ENCODE results near the gene HELQ.
"Not testable (repeated sequence)": the region's sequence is repeated elsewhere in the genome, so short reads cannot be mapped to it uniquely, and the experiment has no call there.

HELQ gene

DNA sequence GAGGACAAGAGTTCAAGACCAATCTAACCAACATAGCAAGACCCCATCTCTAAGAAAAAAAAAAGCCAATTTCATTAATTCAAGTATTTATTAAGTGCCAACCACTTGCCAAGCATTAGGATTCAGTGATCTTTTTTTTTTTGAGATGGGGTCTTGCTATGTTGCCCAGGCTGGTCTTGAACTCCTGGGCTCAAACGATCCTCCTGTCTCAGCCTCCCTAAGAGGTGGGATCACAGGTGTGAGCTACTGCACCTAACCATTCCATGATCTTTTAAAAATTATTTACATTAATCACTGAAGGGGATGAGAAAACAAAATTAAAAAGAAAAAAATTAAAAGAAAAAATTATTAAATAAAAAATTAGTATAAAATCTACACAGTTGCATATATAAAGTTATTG, 24.4 kb downstream of the HELQ start:
- no peak for DNase-seq

DNA sequence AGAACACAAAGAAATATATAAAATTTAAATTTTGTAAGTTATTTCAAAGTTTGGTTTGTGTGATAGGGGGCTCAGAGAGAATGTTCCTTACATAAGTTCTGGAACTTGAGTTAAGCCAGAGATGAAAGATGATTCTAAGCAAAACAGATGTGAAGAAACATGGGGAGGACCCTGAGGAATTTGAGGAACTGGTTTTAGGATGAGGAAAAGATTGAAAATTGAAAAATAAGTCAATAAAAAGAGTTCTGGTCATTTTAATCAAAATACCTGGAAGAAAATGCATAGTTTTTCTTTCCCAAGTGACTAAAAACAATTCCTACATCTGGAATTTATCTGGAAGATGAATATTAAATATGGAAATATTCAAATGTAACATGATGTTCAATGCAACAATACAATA, 37.4 kb downstream of the HELQ start:
- no peak for DNase-seq

GRCh38 chr4:83417566-83417965, 38.1 kb downstream of the HELQ start:
- no peak for DNase-seq

GRCh38 chr4:83413676-83414075, 41.9 kb downstream of the HELQ start:
- no peak for DNase-seq

- no peak for DNase-seq
These were observed 46.7 kb downstream of the HELQ start for GRCh38 chr4:83408908-83409307.

GRCh38 chr4:83405844-83406816, 49.5 kb downstream of the HELQ start:
- no peak for DNase-seq

- DNase-seq: not testable (repeated sequence)
These were observed 57.5 kb downstream of the HELQ start for GRCh38 chr4:83398158-83398557.

DNA sequence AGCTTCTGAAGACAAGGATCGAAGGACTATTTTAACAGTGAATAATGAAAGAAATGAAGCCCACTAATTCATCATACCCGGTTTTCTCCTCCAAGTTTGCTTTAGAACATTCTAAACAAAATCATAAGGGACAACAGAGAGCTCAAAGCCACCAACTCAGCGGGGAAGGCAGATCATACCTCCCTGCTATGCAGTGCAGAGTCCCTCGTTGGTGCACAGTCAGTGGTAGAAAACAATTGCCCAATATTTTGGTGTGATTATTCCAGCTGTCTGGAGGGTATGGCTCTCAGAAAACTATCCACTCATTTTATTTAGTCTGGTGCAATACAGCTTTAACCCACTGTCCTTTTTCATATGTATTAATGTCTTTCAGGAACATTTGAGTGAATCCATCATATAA, 61.7 kb downstream of the HELQ start:
- no peak for DNase-seq

GRCh38 chr4:83392562-83392961, 63.1 kb downstream of the HELQ start:
- DNase-seq: no peak

DNA sequence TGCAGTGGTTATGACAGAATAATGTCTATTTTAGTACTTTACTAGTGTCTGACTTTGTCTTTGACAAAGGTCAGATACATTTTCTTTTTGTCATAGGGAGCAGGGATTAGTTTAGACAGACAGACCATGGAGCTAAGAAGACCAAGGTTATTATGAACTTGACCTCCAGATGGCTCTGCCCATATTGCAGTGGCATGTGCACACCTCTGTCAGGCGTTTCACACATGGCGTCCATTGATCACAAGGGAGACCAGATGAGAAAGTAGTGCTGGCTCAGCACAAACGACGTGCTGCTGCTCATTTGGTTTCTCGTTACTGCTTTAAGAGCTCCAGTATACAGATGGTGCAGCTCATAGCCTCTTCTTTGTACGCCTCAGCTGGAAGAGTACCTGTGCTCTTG, 64.7 kb downstream of the HELQ start:
- no peak for DNase-seq

- DNase-seq: no peak
These were observed 65.7 kb downstream of the HELQ start for GRCh38 chr4:83389756-83390505.

- DNase-seq: no peak
These were observed 66.4 kb downstream of the HELQ start for GRCh38 chr4:83389037-83389720.

DNA sequence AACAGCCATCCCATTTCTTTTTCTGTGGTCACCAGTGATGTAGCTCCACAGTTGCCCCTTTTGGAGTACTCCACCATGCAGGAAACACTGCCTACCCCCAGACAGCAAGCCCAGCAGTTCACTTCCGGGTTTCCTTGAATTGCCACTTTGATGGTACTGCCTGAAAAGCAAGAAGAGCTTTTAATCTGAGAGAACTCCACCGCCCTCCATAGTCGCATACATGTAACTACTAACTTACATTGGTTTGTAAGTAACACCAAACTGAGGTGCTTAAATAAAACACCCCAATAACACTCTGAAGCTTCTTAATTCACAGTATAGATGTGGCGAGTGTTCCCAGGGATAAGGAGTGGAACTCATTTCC, 67.3 kb downstream of the HELQ start:
- no peak for DNase-seq

GRCh38 chr4:83387476-83388312, 67.9 kb downstream of the HELQ start:
- DNase-seq: no peak

DNA sequence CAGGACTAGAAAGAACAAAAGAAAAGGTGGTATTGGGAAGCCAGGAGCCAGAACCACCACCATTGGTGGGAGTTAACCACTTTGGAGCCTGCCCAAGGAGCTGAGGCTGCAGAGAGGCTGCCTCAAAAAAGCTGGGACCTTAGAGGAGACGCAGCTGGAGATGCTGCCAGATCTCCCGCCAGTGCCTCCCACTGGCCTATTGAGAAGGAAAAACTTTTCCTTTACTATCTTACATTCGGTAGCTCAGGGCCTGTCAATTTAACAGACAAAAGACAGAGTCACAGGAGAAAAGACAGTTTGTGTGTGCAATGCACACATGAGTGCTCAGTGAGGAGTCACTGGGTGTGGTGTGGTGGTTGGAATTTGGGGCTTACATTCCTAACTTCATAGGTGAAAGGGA, 68.6 kb downstream of the HELQ start:
- no peak for DNase-seq

DNA sequence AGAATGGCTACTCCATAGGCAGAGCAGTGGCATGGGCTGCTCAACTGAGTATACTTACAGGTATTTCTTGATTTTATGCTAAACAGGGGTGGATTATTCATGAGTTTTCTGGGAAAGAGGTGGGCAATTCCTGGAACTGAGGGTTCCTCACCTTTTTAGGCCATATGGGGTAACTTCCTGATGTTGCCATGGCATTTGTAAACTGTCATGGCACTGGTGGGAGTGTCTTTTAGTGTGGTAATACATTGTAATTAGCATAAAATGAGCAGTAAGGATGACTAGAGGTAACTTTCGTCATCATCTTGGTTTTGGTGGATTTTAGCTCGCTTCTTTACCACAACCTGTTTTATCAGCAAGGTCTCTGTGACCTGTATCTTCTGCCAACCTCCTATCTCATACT, 72.8 kb downstream of the HELQ start:
- no peak for DNase-seq

- DNase-seq: no peak
These were observed 74.5 kb downstream of the HELQ start for GRCh38 chr4:83381173-83381572.

DNA sequence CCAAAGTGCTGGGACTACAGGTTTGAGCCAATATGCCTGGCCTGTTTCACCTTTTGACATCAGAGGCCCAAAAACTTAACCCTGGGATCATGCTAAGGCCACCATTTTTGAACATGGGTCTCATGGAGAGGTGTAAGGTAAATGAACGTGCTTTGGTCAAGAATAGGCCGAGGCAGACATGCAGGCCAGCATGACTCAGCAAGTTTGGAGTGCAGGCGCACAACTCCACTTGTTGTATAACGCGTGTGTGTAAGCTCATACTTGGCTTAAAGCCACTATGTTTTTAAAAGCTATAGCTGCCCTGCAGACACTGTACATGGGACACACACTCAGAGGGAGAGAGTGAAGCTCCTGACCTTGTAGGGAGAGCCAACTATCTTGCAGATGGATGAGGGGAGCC, 77.2 kb downstream of the HELQ start:
- no peak for DNase-seq

- DNase-seq: no peak
These were observed 82.7 kb downstream of the HELQ start for GRCh38 chr4:83372931-83373330.

DNA sequence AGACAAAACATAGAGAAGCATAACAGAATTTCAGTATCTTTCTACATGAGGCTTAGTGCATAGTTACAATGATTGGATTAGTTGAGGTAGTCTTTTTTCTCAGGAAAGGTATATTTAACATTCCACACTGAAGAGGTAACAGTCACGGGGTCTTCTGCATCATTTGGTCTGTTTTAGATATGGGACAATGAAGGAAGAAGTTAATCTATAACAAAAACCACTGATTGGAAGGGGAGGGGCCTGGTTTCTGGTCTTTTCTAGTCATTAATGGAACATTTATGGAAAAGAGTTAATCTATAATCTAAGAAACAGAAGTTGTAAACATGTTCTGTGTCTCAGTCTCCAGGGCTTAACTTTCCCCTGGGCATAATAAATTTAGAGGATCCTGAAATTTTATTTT, 83.7 kb downstream of the HELQ start:
- no peak for DNase-seq

- DNase-seq: no peak
These were observed 84.4 kb downstream of the HELQ start for GRCh38 chr4:83371235-83371634.

- DNase-seq: no peak
These were observed 85.0 kb downstream of the HELQ start for GRCh38 chr4:83370640-83370906.
